WI38 (cell line): ENCODE measurements around the gene OR51Q1.

Experiments
- H3K4me3 ChIP-seq: 2 replicates; pipeline ENCODE4 v1.5.1; 2011; ENCODE audit warnings: low read depth, mild to moderate bottlenecking, control low read depth, low read length
- CTCF ChIP-seq: IDR thresholded peaks from 2 replicates; pipeline ENCODE4 v1.5.1; 2012; ENCODE audit warnings: low read depth, mild to moderate bottlenecking, control low read depth, low read length

The OR51Q1 gene

GRCh38 chr11:5405173-5405572 is 16.7 kb upstream of the OR51Q1 start:
- no peak for TF ChIP-seq CTCF
- H3K4me3 ChIP-seq: no peak overlapping the region

- H3K4me3 ChIP-seq: no peak overlapping the region
- no peak for TF ChIP-seq CTCF
Observed at GRCh38 chr11:5420993-5421392, 918 bp upstream of the OR51Q1 start.

- TF ChIP-seq CTCF: no peak
- H3K4me3 ChIP-seq: no peak overlapping the region
Observed at GRCh38 chr11:5423131-5423530, 1.2 kb downstream of the OR51Q1 start.

- no peak within 1 kb of the TSS for H3K4me3 ChIP-seq
- TF ChIP-seq CTCF: no peak
Observed at GRCh38 chr11:5441414-5441813, 19.5 kb downstream of the OR51Q1 start, which contains the start of gene OR51I1. Gene OR51I1, minus strand, starts transcription at chr11:5441514. Its CDS starts 0 bp downstream, at chr11:5441514.

- no peak overlapping the region for H3K4me3 ChIP-seq
- no peak for TF ChIP-seq CTCF
Observed at GRCh38 chr11:5443835-5444393, 22.0 kb downstream of the OR51Q1 start.

GRCh38 chr11:5449023-5449422 is 27.1 kb downstream of the OR51Q1 start, which contains the start of gene OR51I2:
Gene OR51I2, plus strand, starts transcription at chr11:5449323. Its CDS starts 4,166 bp downstream, at chr11:5453489.
- no peak within 1 kb of the TSS for H3K4me3 ChIP-seq
- no peak for TF ChIP-seq CTCF

- no peak overlapping the region for H3K4me3 ChIP-seq
- no peak for TF ChIP-seq CTCF
Observed at GRCh38 chr11:5449432-5449831, 27.5 kb downstream of the OR51Q1 start.
